ENCODE results near the gene MCTP1.

The MCTP1 gene

GRCh38 chr5:94796586-94796985 is 488.3 kb downstream of the MCTP1 start:
- no peak for DNase-seq

GRCh38 chr5:94793816-94794198 is 491.1 kb downstream of the MCTP1 start:
- DNase-seq, result no peak

- DNase-seq, result no peak
Observed at GRCh38 chr5:94793113-94793815, 491.6 kb downstream of the MCTP1 start.

DNA sequence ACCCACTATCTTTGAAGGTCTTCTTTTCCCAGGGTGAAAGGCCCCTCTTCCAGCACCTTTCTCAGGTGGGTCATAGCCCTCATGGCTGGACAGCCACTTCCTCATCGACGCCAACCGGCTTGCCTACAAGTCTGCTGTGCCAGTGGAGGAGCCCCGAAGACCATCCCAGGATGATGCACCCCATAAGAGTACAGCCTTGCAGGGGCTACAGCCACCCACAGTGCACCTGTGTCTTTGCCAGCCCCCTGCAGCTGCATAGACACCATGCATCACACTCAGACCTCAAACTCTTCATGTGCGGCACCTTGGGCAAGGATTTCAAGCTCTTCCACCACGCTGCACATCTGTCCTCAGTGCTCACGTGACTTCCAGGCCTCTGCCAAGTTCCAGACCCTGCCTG is 493.1 kb downstream of the MCTP1 start:
- DNase-seq, result no peak

DNA sequence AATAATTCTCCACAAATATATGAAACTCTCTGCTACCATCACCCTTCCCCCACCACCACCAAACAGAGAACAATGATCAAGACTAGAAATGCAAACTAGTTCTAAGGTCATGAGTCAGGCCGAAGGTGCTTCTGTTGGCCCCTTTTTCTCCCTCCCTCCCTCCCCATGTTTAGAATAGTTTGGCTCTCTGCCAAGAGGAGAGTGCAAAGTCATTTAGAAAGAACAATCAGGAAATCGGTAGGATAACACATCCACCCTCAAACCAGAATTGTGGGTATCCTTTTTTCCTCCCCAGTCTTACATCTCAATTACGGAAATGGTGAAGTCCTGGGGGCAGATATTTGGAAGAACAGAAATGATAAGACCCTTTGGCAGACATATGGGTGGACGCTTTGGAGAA is 496.4 kb downstream of the MCTP1 start:
- no peak for DNase-seq

DNA sequence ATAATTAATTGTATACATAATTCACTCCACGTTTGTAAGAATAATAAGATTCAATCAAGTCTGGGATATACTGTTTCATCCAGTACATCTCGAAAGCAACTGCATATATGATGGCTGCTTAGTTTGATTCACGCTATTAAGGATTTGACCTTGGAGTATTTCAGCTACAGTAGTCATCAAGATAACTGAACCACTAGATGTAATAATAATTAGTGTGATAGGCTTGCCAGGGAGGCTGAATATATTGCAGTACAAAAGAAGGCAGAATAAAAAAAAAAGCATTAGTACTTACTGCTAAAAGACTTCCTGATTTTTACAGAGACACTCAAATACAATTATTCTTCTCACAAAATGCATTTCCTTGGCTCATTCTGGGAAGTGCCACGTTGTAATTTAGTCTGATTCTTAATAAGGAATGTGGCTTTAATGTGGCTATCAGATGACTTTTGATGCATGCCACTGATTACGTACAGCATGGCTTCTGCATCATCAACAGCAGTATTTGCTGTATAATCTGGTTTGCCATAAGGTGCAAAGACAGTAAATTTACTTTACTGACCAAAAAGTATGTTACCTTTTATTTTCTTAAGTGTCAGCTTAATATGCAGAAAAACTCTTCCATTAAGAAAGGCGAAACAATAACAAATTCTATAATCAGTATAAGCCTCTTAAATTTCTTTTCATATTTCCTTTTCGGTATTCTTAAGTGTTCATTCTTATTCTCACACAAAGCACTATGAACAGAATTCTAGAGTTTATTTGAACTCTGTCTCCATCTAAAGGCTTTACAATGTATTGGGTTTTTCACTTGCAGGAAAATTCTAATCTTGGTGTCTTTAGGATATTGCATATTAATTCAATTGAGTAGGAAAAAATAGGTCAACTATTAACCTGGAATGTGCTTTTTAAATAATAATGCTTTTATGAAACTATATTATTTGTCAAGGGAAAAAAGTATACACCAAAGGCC is 500.1 kb downstream of the MCTP1 start:
- DNase-seq, result no peak

GRCh38 chr5:94782383-94782782 is 502.5 kb downstream of the MCTP1 start:
- DNase-seq, result no peak

DNA sequence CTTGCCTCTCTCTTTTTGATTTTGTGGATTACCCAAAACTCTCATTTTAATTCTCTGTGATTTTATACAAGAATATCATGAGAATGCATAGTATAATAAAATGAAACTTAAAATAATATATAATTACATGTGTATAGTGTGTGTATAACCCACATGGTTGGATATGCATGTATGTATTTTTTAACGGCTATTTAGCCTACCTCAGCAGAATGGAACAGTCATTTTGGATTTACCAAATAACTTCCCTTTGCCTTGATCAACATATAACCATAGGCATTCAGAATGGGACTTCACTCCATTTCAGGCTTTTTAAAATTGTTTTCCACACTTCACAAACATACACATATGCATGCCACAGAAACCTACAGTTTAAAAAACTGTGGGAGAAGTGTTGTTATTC is 505.2 kb downstream of the MCTP1 start:
- no peak for DNase-seq

DNA sequence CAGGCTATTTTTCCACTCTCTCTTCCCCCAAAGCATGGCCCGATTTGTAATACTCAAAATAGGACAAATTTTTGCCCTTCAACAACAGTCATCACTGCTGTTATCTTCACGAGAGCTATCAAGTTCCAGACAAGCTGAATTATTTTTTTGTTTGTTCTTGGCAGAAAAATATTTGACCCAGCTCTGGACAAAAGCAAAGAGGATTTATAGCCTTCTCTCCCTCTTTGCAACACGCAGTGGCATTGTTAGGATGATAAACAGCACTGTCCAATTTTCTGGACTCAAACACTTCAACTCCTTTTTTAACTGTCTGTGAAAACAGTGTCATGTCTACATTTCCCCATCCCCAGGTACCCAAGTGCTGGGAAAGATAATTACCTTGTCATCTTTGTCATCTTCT is 506.2 kb downstream of the MCTP1 start:
- no peak for DNase-seq

GRCh38 chr5:94778299-94778698 is 506.6 kb downstream of the MCTP1 start:
- DNase-seq, result no peak

DNA sequence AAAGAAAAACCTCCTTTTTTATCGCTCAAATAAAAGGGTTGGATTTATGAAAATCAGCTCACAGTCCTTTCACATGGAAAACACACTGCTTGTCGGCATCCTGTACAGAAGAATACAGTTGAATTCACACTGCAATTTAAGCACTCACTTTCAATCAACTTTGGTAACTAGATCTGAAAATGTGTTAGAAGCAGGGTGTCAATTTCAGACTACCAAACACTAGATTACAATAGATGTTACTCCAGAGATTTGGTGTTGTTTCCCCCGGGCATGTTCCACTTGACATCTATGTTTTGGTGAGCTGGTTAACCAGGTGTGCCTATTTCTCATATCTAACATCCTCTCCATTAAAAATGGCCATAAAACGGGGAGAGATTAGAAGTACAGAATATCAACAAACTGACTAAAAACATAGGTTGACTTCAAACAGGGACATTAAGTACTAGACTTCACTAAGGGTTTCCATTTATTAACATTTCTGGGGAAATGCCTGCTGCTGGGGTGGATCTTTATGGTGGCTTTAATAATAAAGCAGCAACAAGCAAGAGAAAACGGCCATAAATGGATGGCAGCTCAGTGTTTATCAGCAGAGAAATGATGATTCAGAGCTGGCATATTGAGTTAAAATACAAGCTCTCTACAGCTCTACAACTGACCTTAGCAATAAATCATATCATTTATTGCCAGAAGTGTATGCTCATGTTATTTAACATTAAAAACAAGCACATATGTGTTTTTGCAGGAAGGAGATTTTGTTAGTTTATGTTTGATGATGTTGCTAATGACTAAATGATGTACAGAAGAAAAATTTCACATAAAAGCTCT is 507.6 kb downstream of the MCTP1 start:
- DNase-seq, result peak; percentile 43

DNA sequence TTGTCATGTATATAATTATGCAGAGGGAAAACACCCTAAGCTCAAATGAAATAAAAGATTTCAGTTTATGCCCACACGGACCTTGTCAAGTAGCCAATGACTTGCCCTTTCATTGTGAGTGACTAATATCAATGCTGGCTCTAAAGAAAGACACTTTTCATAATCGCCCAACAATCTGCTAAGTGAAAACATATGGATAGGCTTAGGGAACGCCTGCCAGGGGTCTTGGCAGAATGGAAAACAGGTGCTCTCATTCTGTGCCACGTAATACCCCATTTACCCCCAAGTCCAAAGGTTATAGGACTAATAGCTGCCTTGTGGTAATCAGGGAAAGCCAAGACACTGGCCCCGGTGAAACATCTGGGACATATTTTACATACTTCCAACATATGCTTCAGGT is 508.7 kb downstream of the MCTP1 start:
- DNase-seq, result no peak

GRCh38 chr5:94775088-94775487 is 509.8 kb downstream of the MCTP1 start:
- no peak for DNase-seq

GRCh38 chr5:94771742-94772141 is 513.2 kb downstream of the MCTP1 start:
- DNase-seq, result no peak

GRCh38 chr5:94769996-94770395 is 514.9 kb downstream of the MCTP1 start:
- DNase-seq, result no peak

GRCh38 chr5:94761786-94762185 is 523.1 kb downstream of the MCTP1 start:
- no peak for DNase-seq

GRCh38 chr5:94761055-94761454 is 523.8 kb downstream of the MCTP1 start:
- no peak for DNase-seq

- DNase-seq, result no peak
Observed at GRCh38 chr5:94759961-94760360, 524.9 kb downstream of the MCTP1 start.

GRCh38 chr5:94759022-94759421 is 525.9 kb downstream of the MCTP1 start:
- no peak for DNase-seq

GRCh38 chr5:94754824-94755223 is 530.1 kb downstream of the MCTP1 start:
- no peak for DNase-seq

DNA sequence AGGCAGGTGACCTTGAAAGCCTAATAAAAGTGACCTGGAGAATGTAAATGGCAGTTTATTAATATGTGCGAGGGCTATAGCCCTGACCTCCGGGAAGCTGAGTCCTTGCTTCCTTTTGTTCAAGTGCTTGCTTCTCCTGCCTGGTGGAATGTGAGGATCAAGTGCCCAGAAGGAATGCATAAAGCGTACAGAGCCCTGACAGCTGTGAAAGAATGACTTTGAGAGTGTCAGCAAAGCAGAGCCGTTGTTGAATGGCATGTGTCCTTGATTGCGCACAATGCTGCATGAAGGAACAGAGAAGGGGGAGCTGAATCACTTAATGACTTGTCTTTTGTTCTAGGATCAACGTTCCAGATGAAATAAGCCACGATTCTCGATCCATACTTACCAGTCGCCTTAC is 533.4 kb downstream of the MCTP1 start:
- no peak for DNase-seq

DNA sequence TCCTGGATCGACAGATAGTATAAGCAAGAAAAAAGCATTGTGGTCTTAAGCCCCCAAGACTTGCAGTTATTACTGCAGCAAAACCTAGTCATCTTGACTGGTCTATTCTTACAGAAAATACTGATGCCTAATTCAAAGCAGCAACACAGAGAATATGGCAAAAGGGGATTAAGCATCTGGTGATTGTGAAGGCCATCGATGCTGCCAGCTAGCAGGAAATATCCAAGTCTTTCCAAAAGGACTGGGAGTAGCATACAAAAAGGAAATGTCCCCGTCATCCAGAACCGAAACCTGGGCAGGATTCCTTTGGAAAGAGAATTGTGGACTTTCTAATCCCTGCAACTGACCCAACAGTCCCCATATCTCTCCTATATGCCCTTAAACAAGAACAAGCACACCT is 534.2 kb downstream of the MCTP1 start:
- no peak for DNase-seq

- no peak for DNase-seq
Observed at GRCh38 chr5:94749042-94749441, 535.9 kb downstream of the MCTP1 start.

Measured in NCI-H1436 treated with DMSO at 0.1 percent for 48 hours (cell line).